Measurements from ENCODE around the gene EHD3.

Gene EHD3

DNA sequence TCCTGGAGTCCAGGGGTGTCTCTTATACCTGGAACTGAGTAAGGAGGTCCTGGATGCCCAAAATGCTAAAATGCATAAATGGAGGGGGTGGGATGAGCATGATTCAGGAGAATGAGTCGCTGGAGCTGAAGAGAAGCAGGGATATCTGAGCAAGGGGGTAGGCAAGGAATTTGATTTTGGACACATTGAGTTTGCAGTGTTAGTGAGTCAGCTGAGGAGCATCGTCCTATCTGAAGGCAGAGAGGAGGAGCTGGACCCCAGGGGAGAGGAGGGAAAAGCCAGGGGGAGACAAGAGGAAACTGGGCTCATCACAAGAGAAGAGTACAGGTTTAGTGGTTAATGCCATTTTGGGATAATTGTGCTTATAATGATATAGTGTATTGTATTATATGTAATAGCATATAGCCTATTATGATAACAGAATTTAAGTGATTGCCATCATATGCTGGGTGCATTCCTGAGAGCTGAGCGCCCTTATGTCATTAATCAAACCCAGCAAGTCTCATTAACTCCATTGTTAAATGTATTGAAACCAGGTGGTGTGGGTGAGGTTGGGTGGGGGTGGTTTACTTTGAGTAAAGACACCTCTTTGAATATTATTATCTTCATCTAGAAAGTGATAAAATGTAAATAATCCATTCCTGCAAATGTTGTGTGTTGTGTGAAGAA lies 12.4 kb downstream of the EHD3 start:
- Histone ChIP-seq H3K4me3 (ENCODE audit: low read length in 2 of 2) (no peak overlapping the region), H3K36me3 (ENCODE audit: control insufficient read depth in 2 of 2, insufficient read depth in 2 of 2, low read length in 2 of 2) (peaks cover 0 to 4% of the 10 kb centered on the region in 2 donors), H3K27ac (ENCODE audit: low read length) (no peak overlapping the region), H3K9me3 (ENCODE audit: control insufficient read depth in 2 of 2, low read length in 2 of 2) (no peaks in the 10 kb centered on the region), H3K4me1 (ENCODE audit: control insufficient read depth, insufficient read depth, low read length) (no peaks in the 10 kb centered on the region), H3K27me3 (ENCODE audit: control insufficient read depth in 1 of 2, insufficient read depth in 2 of 2, low read length in 2 of 2) (no peaks in the 10 kb centered on the region), H3K9ac (ENCODE audit: low read length in 2 of 2) (no peak overlapping the region)

DNA sequence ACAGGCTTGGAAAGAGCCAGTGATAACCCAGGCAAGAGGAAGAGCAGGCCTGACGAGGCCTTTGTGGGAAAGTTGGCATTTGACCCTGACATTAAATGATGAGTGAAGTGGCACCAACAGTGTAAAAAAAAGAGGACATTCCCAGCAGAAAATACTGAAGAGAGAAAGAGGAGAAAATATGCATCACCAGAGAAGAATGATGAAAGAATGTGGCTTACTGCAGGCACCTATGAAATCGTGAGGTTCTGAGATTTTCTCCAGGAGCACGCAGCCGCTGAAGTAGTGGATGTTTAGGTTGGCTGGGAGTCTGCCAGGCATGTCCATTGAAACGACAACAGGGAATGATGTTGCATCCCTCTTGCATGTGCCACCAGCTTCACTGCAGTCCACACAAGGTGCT lies 13.8 kb downstream of the EHD3 start:
- Histone ChIP-seq H3K36me3 (ENCODE audit: control insufficient read depth in 2 of 2, insufficient read depth in 2 of 2, low read length in 2 of 2) (peaks cover 0 to 4% of the 10 kb centered on the region in 2 donors), H3K4me3 (ENCODE audit: low read length in 2 of 2) (no peak overlapping the region)

DNA sequence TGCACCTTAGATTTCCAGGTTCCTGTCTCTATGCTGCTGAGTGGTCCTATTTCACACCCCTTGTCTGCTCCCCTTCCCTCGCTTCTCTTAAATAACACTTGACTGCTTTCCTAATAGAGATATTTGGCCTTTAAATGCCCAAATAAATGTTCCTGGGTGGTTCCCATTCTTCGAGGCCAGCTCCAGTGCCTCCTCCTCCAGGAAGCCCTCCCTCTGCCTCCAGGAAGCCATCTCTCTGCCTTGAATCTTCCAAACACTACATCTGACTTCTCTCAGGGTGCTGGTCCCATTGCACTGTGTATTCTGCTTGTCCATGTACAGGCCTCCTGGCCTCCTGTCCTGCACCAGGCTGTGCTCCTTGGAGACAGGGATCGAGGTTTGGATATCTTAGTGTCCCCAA lies 14.2 kb downstream of the EHD3 start:
- no peaks in the 10 kb centered on the region for H3K27me3 ChIP-seq (ENCODE audit: control insufficient read depth in 1 of 2, insufficient read depth in 2 of 2, low read length in 2 of 2)
- no peak overlapping the region for H3K27ac ChIP-seq (ENCODE audit: low read length)
- no peak overlapping the region for H3K4me3 ChIP-seq (ENCODE audit: low read length in 2 of 2)
- no peaks in the 10 kb centered on the region for H3K9me3 ChIP-seq (ENCODE audit: control insufficient read depth in 2 of 2, low read length in 2 of 2)
- no peaks in the 10 kb centered on the region for H3K4me1 ChIP-seq (ENCODE audit: control insufficient read depth, insufficient read depth, low read length)
- no peak overlapping the region for H3K9ac ChIP-seq (ENCODE audit: low read length in 2 of 2)
- H3K36me3 ChIP-seq (ENCODE audit: control insufficient read depth in 2 of 2, insufficient read depth in 2 of 2, low read length in 2 of 2) = peaks cover 0 to 4% of the 10 kb centered on the region in 2 donors

More for the DNA sequence above, 13.8 kb downstream of the EHD3 start:
- no peaks in the 10 kb centered on the region for H3K27me3 ChIP-seq (ENCODE audit: control insufficient read depth in 1 of 2, insufficient read depth in 2 of 2, low read length in 2 of 2)
- no peaks in the 10 kb centered on the region for H3K4me1 ChIP-seq (ENCODE audit: control insufficient read depth, insufficient read depth, low read length)
- no peak overlapping the region for H3K27ac ChIP-seq (ENCODE audit: low read length)
- H3K9me3 ChIP-seq (ENCODE audit: control insufficient read depth in 2 of 2, low read length in 2 of 2) = no peaks in the 10 kb centered on the region
- H3K9ac ChIP-seq (ENCODE audit: low read length in 2 of 2) = no peak overlapping the region

DNA sequence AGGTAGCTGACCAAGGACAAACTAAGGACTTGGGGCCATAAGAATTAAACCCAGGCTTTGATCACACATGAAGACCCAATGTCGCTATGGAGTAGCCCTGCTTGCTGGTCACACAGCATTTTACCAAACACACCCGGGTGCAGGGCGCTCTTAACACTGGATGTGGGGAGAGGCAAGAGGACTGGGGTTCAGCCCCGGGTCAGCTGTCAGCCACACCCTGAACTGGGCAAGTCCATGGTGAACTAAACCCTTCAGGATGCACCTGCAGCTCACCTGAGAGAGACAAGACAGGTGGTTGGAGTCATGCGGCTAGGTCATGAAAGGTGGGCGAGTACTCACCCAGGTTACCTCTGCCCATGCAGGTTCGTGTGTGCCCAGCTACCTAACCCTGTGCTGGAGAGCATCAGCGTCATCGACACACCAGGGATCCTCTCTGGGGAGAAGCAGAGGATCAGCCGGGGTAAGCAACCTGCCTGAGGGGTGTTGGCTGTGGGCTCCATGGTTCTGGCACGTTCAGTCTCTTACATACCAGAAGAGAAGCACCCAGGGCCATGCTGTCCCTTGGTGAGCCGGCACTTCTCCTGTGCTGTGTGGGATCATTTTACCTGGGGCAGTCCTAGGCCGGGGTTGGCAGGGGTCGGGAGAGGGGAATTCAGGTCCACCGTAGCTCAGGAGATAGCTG lies 15.2 kb downstream of the EHD3 start:
- Histone ChIP-seq H3K9ac (ENCODE audit: low read length in 2 of 2) (no peak overlapping the region), H3K27me3 (ENCODE audit: control insufficient read depth in 1 of 2, insufficient read depth in 2 of 2, low read length in 2 of 2) (no peaks in the 10 kb centered on the region), H3K9me3 (ENCODE audit: control insufficient read depth in 2 of 2, low read length in 2 of 2) (no peaks in the 10 kb centered on the region), H3K4me1 (ENCODE audit: control insufficient read depth, insufficient read depth, low read length) (no peaks in the 10 kb centered on the region), H3K4me3 (ENCODE audit: low read length in 2 of 2) (no peak overlapping the region), H3K27ac (ENCODE audit: low read length) (no peak overlapping the region), H3K36me3 (ENCODE audit: control insufficient read depth in 2 of 2, insufficient read depth in 2 of 2, low read length in 2 of 2) (peaks cover 0 to 3% of the 10 kb centered on the region in 2 donors)

DNA sequence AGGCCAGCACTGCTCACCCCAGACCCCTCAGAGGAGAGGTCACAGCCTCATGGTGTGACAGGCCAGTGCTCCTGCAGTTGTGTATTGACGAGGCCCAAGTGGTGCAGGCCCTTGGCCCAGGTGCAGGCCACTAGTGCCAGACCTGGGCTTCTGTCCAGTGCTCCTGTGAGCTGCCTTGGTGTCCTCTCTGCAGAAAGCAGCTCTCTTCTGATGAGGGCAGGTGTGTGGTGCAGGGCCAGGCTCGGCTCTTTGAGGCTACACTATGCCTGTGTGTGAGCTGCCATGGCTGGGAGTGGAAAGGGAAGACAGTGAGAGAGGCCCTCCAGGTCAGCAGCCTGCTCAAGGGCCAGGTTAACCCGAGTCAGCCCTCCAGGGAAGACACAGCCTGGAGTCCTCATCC lies 17.1 kb downstream of the EHD3 start:
- Histone ChIP-seq H3K9ac (ENCODE audit: low read length in 2 of 2) (no peak overlapping the region), H3K27ac (ENCODE audit: low read length) (no peak overlapping the region), H3K4me3 (ENCODE audit: low read length in 2 of 2) (no peak overlapping the region), H3K27me3 (ENCODE audit: control insufficient read depth in 1 of 2, insufficient read depth in 2 of 2, low read length in 2 of 2) (no peaks in the 10 kb centered on the region), H3K36me3 (ENCODE audit: control insufficient read depth in 2 of 2, insufficient read depth in 2 of 2, low read length in 2 of 2) (peaks cover 0 to 2% of the 10 kb centered on the region in 2 donors), H3K9me3 (ENCODE audit: control insufficient read depth in 2 of 2, low read length in 2 of 2) (no peaks in the 10 kb centered on the region), H3K4me1 (ENCODE audit: control insufficient read depth, insufficient read depth, low read length) (no peaks in the 10 kb centered on the region)

DNA sequence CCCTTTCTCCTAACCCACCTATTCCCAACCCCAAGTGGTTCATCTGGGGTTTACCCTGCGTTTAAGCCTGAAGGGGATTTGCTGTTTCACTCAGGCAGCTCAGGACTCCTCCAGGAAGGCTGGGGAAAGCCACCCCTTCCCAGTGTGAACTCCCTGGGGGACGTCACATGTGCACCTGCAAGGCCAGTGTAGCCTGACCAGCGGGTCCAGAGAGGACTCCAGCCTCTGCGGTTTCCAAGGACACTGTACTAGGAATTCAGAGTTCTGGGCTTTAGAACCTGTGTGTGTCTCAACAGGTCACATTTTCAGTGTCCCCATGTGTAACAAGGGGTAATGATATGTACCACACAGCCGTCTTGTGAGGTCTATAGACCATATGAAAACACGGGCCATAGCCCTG lies 17.9 kb downstream of the EHD3 start:
- Histone ChIP-seq H3K36me3 (ENCODE audit: control insufficient read depth in 2 of 2, insufficient read depth in 2 of 2, low read length in 2 of 2) (peaks cover 0 to 2% of the 10 kb centered on the region in 2 donors), H3K9ac (ENCODE audit: low read length in 2 of 2) (no peak overlapping the region), H3K27me3 (ENCODE audit: control insufficient read depth in 1 of 2, insufficient read depth in 2 of 2, low read length in 2 of 2) (no peaks in the 10 kb centered on the region), H3K4me1 (ENCODE audit: control insufficient read depth, insufficient read depth, low read length) (no peaks in the 10 kb centered on the region), H3K27ac (ENCODE audit: low read length) (no peak overlapping the region), H3K9me3 (ENCODE audit: control insufficient read depth in 2 of 2, low read length in 2 of 2) (no peaks in the 10 kb centered on the region), H3K4me3 (ENCODE audit: low read length in 2 of 2) (no peak overlapping the region)

DNA sequence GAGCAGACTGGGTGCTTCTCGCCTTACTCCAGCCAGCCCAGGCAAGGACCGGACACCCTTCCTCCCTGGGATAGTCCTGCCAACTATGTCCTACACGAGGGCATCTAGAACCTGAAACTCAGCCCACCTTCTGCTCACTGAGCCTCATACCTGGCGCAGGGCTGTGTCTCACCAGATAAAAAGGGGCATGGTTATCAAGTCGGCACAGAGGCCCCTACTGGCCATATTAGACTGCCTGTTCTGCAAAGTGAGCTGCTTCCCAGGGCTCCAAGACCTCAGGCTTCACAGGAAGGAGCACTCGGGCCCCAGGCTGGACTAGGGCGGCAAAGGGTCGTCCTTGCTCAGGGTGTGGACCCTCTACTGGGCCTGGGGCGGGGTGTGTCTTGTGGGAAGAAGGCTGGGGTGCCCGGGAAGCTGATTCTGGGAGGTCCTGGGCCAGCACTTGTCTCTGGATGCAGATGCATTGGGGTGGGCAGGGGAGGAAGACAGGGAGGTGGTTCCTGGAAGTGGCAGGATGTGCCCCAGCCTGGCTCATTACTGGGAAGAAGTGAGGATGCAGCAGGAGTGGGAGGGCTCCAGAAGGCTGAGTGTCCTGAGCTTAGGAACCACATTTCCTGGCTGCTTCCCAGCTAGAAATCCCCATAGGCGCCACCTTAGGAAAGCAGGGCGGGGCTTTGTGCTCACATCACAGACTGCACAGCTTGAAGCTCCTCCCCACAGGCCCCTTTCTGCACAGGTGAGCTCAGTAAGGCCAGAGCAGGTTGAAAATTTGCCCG lies 19.6 kb downstream of the EHD3 start:
- H3K36me3 ChIP-seq (ENCODE audit: control insufficient read depth in 2 of 2, insufficient read depth in 2 of 2, low read length in 2 of 2) = peaks cover 0 to 2% of the 10 kb centered on the region in 2 donors
- H3K4me3 ChIP-seq (ENCODE audit: low read length in 2 of 2) = no peak overlapping the region
- H3K27ac ChIP-seq (ENCODE audit: low read length) = no peak overlapping the region
- no peak overlapping the region for H3K9ac ChIP-seq (ENCODE audit: low read length in 2 of 2)
- no peaks in the 10 kb centered on the region for H3K9me3 ChIP-seq (ENCODE audit: control insufficient read depth in 2 of 2, low read length in 2 of 2)
- no peaks in the 10 kb centered on the region for H3K27me3 ChIP-seq (ENCODE audit: control insufficient read depth in 1 of 2, insufficient read depth in 2 of 2, low read length in 2 of 2)
- H3K4me1 ChIP-seq (ENCODE audit: control insufficient read depth, insufficient read depth, low read length) = no peaks in the 10 kb centered on the region

DNA sequence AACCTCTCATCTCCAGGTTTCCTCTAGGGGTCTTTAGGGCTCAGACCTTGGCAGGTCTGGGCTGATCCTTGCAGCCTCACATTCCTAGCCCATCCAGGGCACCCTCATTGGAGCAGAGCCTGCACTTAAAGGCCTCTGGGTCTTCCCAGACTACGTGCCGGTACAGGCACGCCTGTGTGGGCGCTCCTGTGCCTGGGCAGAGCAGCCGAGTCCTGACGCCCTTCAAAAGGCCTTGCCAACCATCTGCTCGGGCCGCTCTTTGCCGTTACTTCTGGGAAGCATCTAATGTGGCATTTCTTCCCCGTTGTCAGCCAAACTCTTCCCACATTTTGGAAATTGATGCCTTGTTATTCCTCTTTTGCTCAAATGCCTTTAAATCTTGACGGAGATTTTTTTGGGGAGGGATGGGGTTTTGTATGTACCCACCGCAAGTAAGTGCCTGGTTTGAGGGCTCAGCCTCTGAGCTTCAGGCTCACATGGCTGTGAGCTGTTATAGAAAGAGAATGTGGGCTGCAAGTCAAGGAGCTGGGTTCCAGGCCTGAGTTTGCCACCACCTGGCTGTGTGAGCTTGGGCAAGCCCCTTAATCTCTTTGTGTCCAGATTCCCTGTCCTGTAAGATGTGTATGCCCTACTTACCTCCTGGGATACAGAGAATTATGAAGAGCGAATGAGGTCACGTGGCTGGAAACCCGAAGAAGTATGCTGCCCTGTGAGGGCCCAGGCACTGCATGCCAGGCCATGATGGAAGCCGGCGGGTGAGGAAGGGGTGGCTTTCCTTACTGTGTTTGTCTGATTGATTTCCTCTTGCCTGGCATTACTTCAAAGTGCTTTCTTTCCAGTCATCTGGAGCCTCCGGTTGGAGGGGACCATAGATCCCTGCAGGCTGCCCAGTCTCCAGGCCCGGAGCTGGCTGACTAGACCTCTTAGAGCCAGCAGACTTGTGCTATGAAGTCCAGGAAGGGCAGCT lies 20.6 kb downstream of the EHD3 start:
- Histone ChIP-seq H3K4me3 (ENCODE audit: low read length in 2 of 2) (no peak overlapping the region), H3K9me3 (ENCODE audit: control insufficient read depth in 2 of 2, low read length in 2 of 2) (no peaks in the 10 kb centered on the region), H3K36me3 (ENCODE audit: control insufficient read depth in 2 of 2, insufficient read depth in 2 of 2, low read length in 2 of 2) (peaks cover 0 to 3% of the 10 kb centered on the region in 2 donors), H3K27ac (ENCODE audit: low read length) (no peak overlapping the region), H3K4me1 (ENCODE audit: control insufficient read depth, insufficient read depth, low read length) (no peaks in the 10 kb centered on the region), H3K9ac (ENCODE audit: low read length in 2 of 2) (no peak overlapping the region), H3K27me3 (ENCODE audit: control insufficient read depth in 1 of 2, insufficient read depth in 2 of 2, low read length in 2 of 2) (no peaks in the 10 kb centered on the region)

DNA sequence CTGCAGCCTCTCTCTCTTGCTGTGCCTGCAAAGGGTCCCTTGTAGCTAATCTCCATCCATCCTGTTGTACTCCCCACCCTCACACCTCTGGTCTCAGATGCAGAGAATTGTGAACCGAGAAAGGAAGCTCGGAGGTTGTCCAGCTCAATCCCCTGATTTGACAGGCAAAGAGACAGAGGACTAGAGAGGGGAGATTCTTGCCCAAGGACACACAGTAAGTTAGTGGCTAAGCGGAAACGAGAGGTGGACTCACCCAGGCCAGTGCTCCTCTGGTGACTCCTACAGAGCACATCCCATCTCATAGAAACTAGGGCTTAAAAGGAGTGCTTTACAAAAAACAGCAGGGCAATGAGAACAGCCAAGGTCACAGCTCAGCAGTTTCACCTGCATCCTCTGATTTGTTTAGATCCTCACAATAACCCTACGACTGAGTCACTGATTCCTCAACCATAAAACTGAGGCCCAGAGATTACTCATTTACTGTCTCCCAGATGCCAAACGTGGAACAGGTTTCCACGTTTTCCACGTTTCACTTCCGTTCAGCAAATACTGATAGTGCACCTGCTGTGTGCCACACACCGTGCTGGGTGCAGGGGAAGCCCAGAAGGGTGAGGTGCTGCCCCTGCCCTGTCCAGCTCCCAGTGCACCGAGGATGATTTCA lies 22.1 kb downstream of the EHD3 start:
- Histone ChIP-seq H3K36me3 (ENCODE audit: control insufficient read depth in 2 of 2, insufficient read depth in 2 of 2, low read length in 2 of 2) (peaks cover 0 to 3% of the 10 kb centered on the region in 2 donors), H3K27me3 (ENCODE audit: control insufficient read depth in 1 of 2, insufficient read depth in 2 of 2, low read length in 2 of 2) (no peaks in the 10 kb centered on the region), H3K4me3 (ENCODE audit: low read length in 2 of 2) (no peak overlapping the region), H3K4me1 (ENCODE audit: control insufficient read depth, insufficient read depth, low read length) (no peaks in the 10 kb centered on the region), H3K27ac (ENCODE audit: low read length) (no peak overlapping the region), H3K9me3 (ENCODE audit: control insufficient read depth in 2 of 2, low read length in 2 of 2) (no peaks in the 10 kb centered on the region), H3K9ac (ENCODE audit: low read length in 2 of 2) (no peak overlapping the region)
